HCT116 (cell line): ENCODE results near the gene RNF151. TPM values are rescaled to one million over a fixed set of nuclear protein-coding genes. Genes with fewer than 3 reads are reported as not detected.
A peak's percentile ranks its signal among the peaks of the same experiment; 100 is the strongest.

ENCODE experiments used
- ATAC-seq: fragments of 200-7000 bp; cut with Tn5 transposase; 2 replicates; pipeline ENCODE4 v1.9.1; 2020; ENCODE audit warnings: mild to moderate bottlenecking, moderate library complexity
- BruUV-seq: library from RNA; stranded (reverse); fragments of 400-500 nt; replicated peaks from 2 replicates; lab custom pipeline; 2021; lab: Mats Ljungman, UMichigan
- CTCF ChIA-PET: fragments of 300-600 bp; sonication (Branson Sonifier 250); formaldehyde crosslinking; loops from one replicate; lab custom pipeline; 2021; ENCODE audit warnings: antibody characterized with exemption; lab: Charles Lee
- POLR2A ChIA-PET: fragments of 300-600, 350-600 bp; sonication (Branson Sonifier 250); formaldehyde crosslinking; loops from one replicate; lab custom pipeline; 2021; ENCODE audit warnings: antibody characterized with exemption; lab: Charles Lee
- RAD21 ChIA-PET, 2 experiments: fragments of 300-600 bp; sonication (Branson Sonifier 250); formaldehyde crosslinking; loops; one replicate each; lab custom pipeline; 2023; ENCODE audit warnings: low total read pairs in 2 of 2; ENCODE audit not compliant: uncharacterized antibody in 2 of 2, unreplicated experiment in 2 of 2, low non-redundant PET in 1 of 2; lab: Charles Lee
- DNase-seq: peaks from one replicate; pipeline ENCODE4 v3.0.0-alpha.2; 2010; ENCODE audit warnings: low read depth, low spot score
- H2AFZ ChIP-seq: fragments of 200-600 bp; shearing (Covaris generic), sonication (generic); 2 replicates; pipeline ENCODE4 v1.6.1; 2017; ENCODE audit warnings: low read depth, mixed run types, mixed read lengths, antibody characterized with exemption, low read length; ENCODE audit not compliant: poor library complexity, severe bottlenecking
- H3K27ac ChIP-seq: 2 replicates; pipeline ENCODE4 v1.5.1; 2012; ENCODE audit warnings: low read depth, low read length
- H3K27me3 ChIP-seq: fragments of 200-600 bp; sonication (generic); 2 replicates; pipeline ENCODE4 v1.6.1; 2016; ENCODE audit warnings: mixed run types, low read length, mixed read lengths; ENCODE audit not compliant: insufficient read depth
- H3K36me3 ChIP-seq, 2 experiments: fragments of 200-500 bp in 1 of 2; fragments of 200-600 bp in 1 of 2; sonication (Bioruptor generic) in 1 of 2; sonication (generic) in 1 of 2; 2 replicates each; pipeline versions ENCODE4 v1.5.1 to v1.6.1; 2014 to 2016; ENCODE audit warnings: low read length in 2 of 2, inconsistent platforms in 1 of 2, mixed read lengths in 1 of 2, mixed run types in 1 of 2; ENCODE audit not compliant: insufficient read depth in 2 of 2, control insufficient read depth in 1 of 2
- H3K4me1 ChIP-seq, 2 experiments: fragments of 200-600 bp in 1 of 2; sonication (generic) in 1 of 2; 2 replicates each; pipeline versions ENCODE4 v1.5.1 to v1.6.1; 2012 to 2017; ENCODE audit warnings: low read length in 2 of 2, inconsistent platforms in 1 of 2, mild to moderate bottlenecking in 1 of 2, mixed read lengths in 1 of 2, mixed run types in 1 of 2, moderate library complexity in 1 of 2; ENCODE audit not compliant: insufficient read depth in 2 of 2, control insufficient read depth in 1 of 2
- H3K4me2 ChIP-seq: fragments of 200-600 bp; sonication (generic); 2 replicates; pipeline ENCODE4 v1.6.1; 2017; ENCODE audit warnings: mixed run types, low read length, mixed read lengths
- H3K4me3 ChIP-seq, 2 experiments: fragments of 200-600 bp in 1 of 2; sonication (generic) in 1 of 2; replicated peaks in 1 of 2; 2 replicates each; pipeline ENCODE4 v1.5.1; 2011 to 2016; ENCODE audit warnings: low read length in 2 of 2, control low read depth in 1 of 2, low read depth in 1 of 2, mild to moderate bottlenecking in 1 of 2, mixed read lengths in 1 of 2, mixed run types in 1 of 2
- H3K79me2 ChIP-seq: fragments of 200-600 bp; sonication (generic); 2 replicates; pipeline ENCODE4 v1.6.1; 2017; ENCODE audit warnings: mild to moderate bottlenecking, mixed run types, low read length, moderate library complexity, mixed read lengths; ENCODE audit not compliant: insufficient read depth
- H3K9ac ChIP-seq: fragments of 200-600 bp; sonication (generic); 2 replicates; pipeline ENCODE4 v1.6.1; 2016; ENCODE audit warnings: low read length, mixed read lengths
- H3K9me2 ChIP-seq: fragments of 200-600 bp; sonication (generic), shearing (Covaris generic); 2 replicates; pipeline ENCODE4 v1.6.1; 2017; ENCODE audit warnings: mixed run types, mild to moderate bottlenecking, moderate library complexity; ENCODE audit not compliant: insufficient read depth
- H3K9me3 ChIP-seq, 2 experiments: fragments of 200-500 bp in 1 of 2; fragments of 200-600 bp in 1 of 2; sonication (Bioruptor generic) in 1 of 2; sonication (generic) in 1 of 2; 2 replicates each; pipeline ENCODE4 v1.6.1; 2014 to 2017; ENCODE audit warnings: low read length in 2 of 2, mixed read lengths in 2 of 2, inconsistent platforms in 1 of 2, low read depth in 1 of 2, mild to moderate bottlenecking in 1 of 2, mixed run types in 1 of 2, moderate library complexity in 1 of 2; ENCODE audit not compliant: control insufficient read depth in 1 of 2, insufficient read depth in 1 of 2
- H4K20me1 ChIP-seq: fragments of 200-600 bp; sonication (generic), shearing (Covaris generic); 2 replicates; pipeline ENCODE4 v1.6.1; 2017; ENCODE audit warnings: mixed run types, mild to moderate bottlenecking, moderate library complexity; ENCODE audit not compliant: insufficient read depth
- CTCF ChIP-seq, 3 experiments: fragments of 200-600 bp in 1 of 3; sonication (generic) in 1 of 3; IDR thresholded peaks in 2 of 3; conservative IDR thresholded peaks in 1 of 3; 2 replicates each; pipeline ENCODE4 v1.5.1; 2012 to 2017; ENCODE audit warnings: low read depth in 2 of 3, low read length in 2 of 3, antibody characterized with exemption in 1 of 3, borderline replicate concordance in 1 of 3, control low read depth in 1 of 3, mild to moderate bottlenecking in 1 of 3, mixed read lengths in 1 of 3, mixed run types in 1 of 3, moderate library complexity in 1 of 3; ENCODE audit not compliant: insufficient read depth in 1 of 3
- EGR1 ChIP-seq: IDR thresholded peaks from 2 replicates; pipeline ENCODE4 v1.6.1; 2012; ENCODE audit warnings: low read depth
- POLR2AphosphoS5 ChIP-seq: IDR thresholded peaks from 2 replicates; pipeline ENCODE4 v1.6.1; 2011; ENCODE audit warnings: mild to moderate bottlenecking, low read depth, low read length, moderate library complexity
- SP1 ChIP-seq: IDR thresholded peaks from 2 replicates; pipeline ENCODE4 v1.6.1; 2012; ENCODE audit warnings: low read depth
- YY1 ChIP-seq: IDR thresholded peaks from 2 replicates; pipeline ENCODE4 v1.6.1; 2011; ENCODE audit warnings: low read length, low read depth, moderate library complexity, mild to moderate bottlenecking; ENCODE audit not compliant: insufficient replicate concordance; ENCODE audit errors: extremely low read depth
- ZBTB33 ChIP-seq: IDR thresholded peaks from 2 replicates; pipeline ENCODE4 v1.6.1; 2011; ENCODE audit warnings: mild to moderate bottlenecking, low read length, moderate library complexity; ENCODE audit not compliant: insufficient replicate concordance; ENCODE audit errors: extremely low read depth
- intact Hi-C: fragments of 100-400 bp; cut with micrococcal nuclease; formaldehyde crosslinking; loops from 2 replicates; pipeline ENCODE4 v1.10.0; 2022
- total RNA-seq: library from RNA; stranded (reverse); gene quantifications from one replicate; pipeline ENCODE4 v1.2.1, GENCODE V29; 2021; ENCODE audit not compliant: unreplicated experiment

Gene RNF151
- total RNA-seq, 1 experiment from 2014 or later = 0.30 TPM

GRCh38 chr16:1983544-1984346 is 17.1 kb downstream of the RNF151 start, which contains the start of gene GFER:
Gene GFER, plus strand, starts transcription at chr16:1984193. Its CDS starts 26 bp downstream, at chr16:1984219.
- Histone ChIP-seq H3K9me2 (no peaks in the 10 kb centered on the region), H3K9me3 (no peaks in the 10 kb centered on the region), H3K27ac (peak within 1 kb of the TSS; percentile 84), H3K27me3 (no peaks in the 10 kb centered on the region), H3K9ac (peak within 1 kb of the TSS; percentile 96), H3K4me2 (peak within 1 kb of the TSS; percentile 95), H3K4me1 (peaks cover 45 to 62% of the 10 kb centered on the region in 2 experiments), H3K79me2 (peaks cover 20% of the 10 kb centered on the region), H2AFZ (no peak within 1 kb of the TSS), H3K36me3 (peaks cover 6 to 14% of the 10 kb centered on the region in 2 experiments; a peak in 2 of 4 replicates), H4K20me1 (no peaks in the 10 kb centered on the region), H3K4me3 (peak within 1 kb of the TSS; percentile 84 to 97)
- TF ChIP-seq YY1 (peak; percentile 98), SP1 (no peak), EGR1 (no peak), CTCF (IDR thresholded peaks at IDR 0.05 in 2 of 3, conservative IDR thresholded peaks at IDR 0.05 in 1 of 3; ENCODE audit: borderline replicate concordance in 1 of 3, insufficient read depth in 1 of 3, low read depth in 2 of 3, low read length in 2 of 3) (peak in 2 of 3 experiments; percentile 14 to 20; a peak in 3 of 6 replicates), POLR2AphosphoS5 (peak; percentile 70), ZBTB33 (peak; percentile 74)
- intact Hi-C loops = no loop called here
- ATAC-seq (peak; percentile 74), DNase-seq (peak; percentile 85)
- POLR2A ChIA-PET = interaction anchor here (12.5 kb wide), 1 partner anchor 18 kb away, joined by 104 read pairs; the partner anchor contains the start of genes RNF151 and RPS2
- CTCF ChIA-PET = interaction anchor here (0.6 to 1.0 kb wide), 2 partner anchors 19 to 156 kb away, joined by 3 to 4 read pairs; partner anchors contain the start of gene RPS2
- RAD21 ChIA-PET = no interaction called here
- no TSS peak for BruUV-seq
